Measurements from ENCODE around the gene SEC14L1.

SEC14L1 gene

GRCh38 chr17:77164483-77165091, 23.8 kb downstream of the SEC14L1 start:
- DNase-seq, result no peak

GRCh38 chr17:77165577-77165976, 24.8 kb downstream of the SEC14L1 start:
- DNase-seq, result no peak

GRCh38 chr17:77167472-77168306, 26.9 kb downstream of the SEC14L1 start:
- no peak for DNase-seq

GRCh38 chr17:77173104-77173503, 32.3 kb downstream of the SEC14L1 start:
- no peak for DNase-seq

- no peak for DNase-seq
These were observed 34.3 kb downstream of the SEC14L1 start for GRCh38 chr17:77174928-77175661.

- DNase-seq, result no peak
These were observed 36.4 kb downstream of the SEC14L1 start for GRCh38 chr17:77177002-77177741.

GRCh38 chr17:77178050-77178449, 37.3 kb downstream of the SEC14L1 start:
- no peak for DNase-seq

GRCh38 chr17:77178563-77178962, 37.8 kb downstream of the SEC14L1 start:
- no peak for DNase-seq

GRCh38 chr17:77180503-77181357, 40.0 kb downstream of the SEC14L1 start:
- DNase-seq, result no peak

GRCh38 chr17:77182205-77183172, 41.7 kb downstream of the SEC14L1 start:
- DNase-seq, result no peak

- DNase-seq, result no peak
These were observed 43.7 kb downstream of the SEC14L1 start for GRCh38 chr17:77184474-77184873.

- DNase-seq, result no peak
These were observed 44.4 kb downstream of the SEC14L1 start for GRCh38 chr17:77185137-77185536.

GRCh38 chr17:77186141-77186604, 45.4 kb downstream of the SEC14L1 start:
- no peak for DNase-seq

- DNase-seq, result no peak
These were observed 47.6 kb downstream of the SEC14L1 start for GRCh38 chr17:77188084-77189066.

- DNase-seq, result no peak
These were observed 48.4 kb downstream of the SEC14L1 start for GRCh38 chr17:77189148-77189547.

GRCh38 chr17:77190576-77190975, 49.8 kb downstream of the SEC14L1 start:
- no peak for DNase-seq

GRCh38 chr17:77191244-77191643, 50.5 kb downstream of the SEC14L1 start:
- DNase-seq, result no peak

- DNase-seq, result no peak
These were observed 52.9 kb downstream of the SEC14L1 start for GRCh38 chr17:77193653-77194052.

GRCh38 chr17:77194179-77194578, 53.4 kb downstream of the SEC14L1 start:
- DNase-seq, result no peak
